Stomach (tissue), 9 donors: ENCODE measurements around the gene ASTN1. TPM values are rescaled to one million over a fixed set of nuclear protein-coding genes. Genes with fewer than 3 reads are reported as not detected.

Experiments
- DNase-seq, 2 donors: peaks; one replicate each; pipeline versions ENCODE4 v3.0.0 to v3.0.0-alpha.2; 2013 to 2019
- H3K27ac ChIP-seq, 5 donors: fragments of 200-600 bp in 4 of 5; sonication (generic) in 4 of 5; one replicate each; pipeline ENCODE4 v1.5.1; 2013 to 2019; ENCODE audit warnings: mild to moderate bottlenecking in 1 of 5, moderate library complexity in 1 of 5
- H3K27me3 ChIP-seq, 3 donors: fragments of 200-600 bp; sonication (generic); one replicate each; pipeline ENCODE4 v1.5.1; 2017 to 2019; ENCODE audit warnings: mixed run types in 1 of 3
- H3K36me3 ChIP-seq, 4 donors: fragments of 200-600 bp; sonication (generic); 1 replicate in 3 of 4; 2 replicates in 1 of 4; pipeline ENCODE4 v1.5.1; 2016 to 2019
- H3K4me1 ChIP-seq, 4 donors: fragments of 200-600 bp; sonication (generic); one replicate each; pipeline ENCODE4 v1.5.1; 2016 to 2019
- H3K4me3 ChIP-seq, 4 donors: fragments of 200-600 bp; sonication (generic) in 3 of 4; one replicate each; pipeline ENCODE4 v1.5.1; 2016 to 2019; ENCODE audit warnings: mild to moderate bottlenecking in 1 of 4
- H3K9me3 ChIP-seq, 4 donors: fragments of 200-600 bp; sonication (generic); one replicate each; pipeline ENCODE4 v1.5.1; 2016 to 2019
- CTCF ChIP-seq, 7 experiments: fragments of 450-650 bp in 4 of 7; fragments of 200-600 bp in 3 of 7; sonication (generic) in 3 of 7; IDR thresholded peaks; one replicate each; pipeline ENCODE4 v1.5.1; 2016 to 2019; ENCODE audit warnings: antibody characterized with exemption in 7 of 7, control low read depth in 2 of 7, mild to moderate bottlenecking in 1 of 7
- EP300 ChIP-seq: sonication (generic); formaldehyde crosslinking; IDR thresholded peaks from one replicate; pipeline ENCODE4 v1.6.1; 2017; ENCODE audit warnings: antibody characterized with exemption
- POLR2A ChIP-seq, 4 donors: fragments of 450-650 bp; IDR thresholded peaks; one replicate each; pipeline ENCODE4 v1.6.1; 2016; ENCODE audit warnings: antibody characterized with exemption in 4 of 4, control low read depth in 2 of 4, mild to moderate bottlenecking in 1 of 4, moderate library complexity in 1 of 4
- POLR2AphosphoS5 ChIP-seq, 3 donors: sonication (generic); formaldehyde crosslinking; IDR thresholded peaks; one replicate each; pipeline ENCODE4 v1.6.1; 2016; ENCODE audit warnings: antibody characterized with exemption in 3 of 3
- WGBS, 5 donors: extraction: QIAGEN DNeasy Blood & Tissue Kit in 3 of 5; methylation state at CpG; one replicate each; pipeline versions ENCODE4 v1.1.5 to v1.1.7; 2013 to 2018; 5-methylcytosine and 5-hydroxymethylcytosine counted together
- intact Hi-C: fragments of 100-400 bp; cut with DNase I; formaldehyde crosslinking; loops from one replicate; pipeline ENCODE4 v1.15.1; 2023; ENCODE audit warnings: low total_unique reads
- polyA plus RNA-seq, 3 donors: library from polyadenylated mRNA; stranded (reverse); fragments of 200-250 nt; gene quantifications; one replicate each; pipeline ENCODE4 v1.2.3, GENCODE V29; 2013
- total RNA-seq, 5 donors: library from RNA; depleted of rRNA; stranded (reverse); fragments of >200 nt; gene quantifications; one replicate each; pipeline versions ENCODE4 v1.1.0 to v1.2.3, GENCODE V29; 2014 to 2016
- donor health status: healthy with polysubstance abuse.
- donor health status: Bipolar disorder and iron deficiency.
- donor health status: healthy.

Gene ASTN1
- total and polyA plus RNA-seq, 8 donors = 0.13 to 2.4 (median 0.51) TPM; not detected in 4

- no peaks in the 10 kb centered on the region for H3K9me3 ChIP-seq
- intact Hi-C loops = no loop called here
- TF ChIP-seq POLR2A (IDR thresholded peaks at IDR 0.05) = no peak
- no peak for TF ChIP-seq CTCF (IDR thresholded peaks at IDR 0.05)
- TF ChIP-seq POLR2AphosphoS5 (IDR thresholded peaks at IDR 0.05) = no peak
- TF ChIP-seq EP300 = no peak
- no peaks in the 10 kb centered on the region for H3K27me3 ChIP-seq
- DNase-seq = no peak
- no peak overlapping the region for H3K4me3 ChIP-seq
- no peaks in the 10 kb centered on the region for H3K4me1 ChIP-seq
- H3K36me3 ChIP-seq = no peaks in the 10 kb centered on the region
- no peak overlapping the region for H3K27ac ChIP-seq
- 73 to 82% (median 76%) methylated on average over 1 of the region's 1 CpG for WGBS, 5 donors
Measured at GRCh38 chr1:176923283-176923682, 241.2 kb downstream of the ASTN1 start.

- intact Hi-C loops = no loop called here
- H3K4me1 ChIP-seq = no peaks in the 10 kb centered on the region
- 76 to 82% (median 79%) methylated on average over 8 of the region's 8 CpGs for WGBS, 5 donors
- no peak overlapping the region for H3K27ac ChIP-seq
- no peaks in the 10 kb centered on the region for H3K36me3 ChIP-seq
- DNase-seq = no peak
- H3K27me3 ChIP-seq = no peaks in the 10 kb centered on the region
- no peak for TF ChIP-seq EP300
- no peak for TF ChIP-seq POLR2A (IDR thresholded peaks at IDR 0.05)
- no peak for TF ChIP-seq CTCF (IDR thresholded peaks at IDR 0.05)
- no peak for TF ChIP-seq POLR2AphosphoS5 (IDR thresholded peaks at IDR 0.05)
- no peak overlapping the region for H3K4me3 ChIP-seq
- H3K9me3 ChIP-seq = no peaks in the 10 kb centered on the region
Measured at GRCh38 chr1:176919386-176920378, 244.8 kb downstream of the ASTN1 start.

GRCh38 chr1:176905648-176906047, 258.9 kb downstream of the ASTN1 start:
- DNase-seq = no peak
- Histone ChIP-seq H3K36me3 (no peaks in the 10 kb centered on the region), H3K27me3 (peaks cover 0 to 29% (median 3%) of the 10 kb centered on the region in 3 donors), H3K27ac (no peak overlapping the region), H3K4me3 (no peak overlapping the region), H3K9me3 (no peaks in the 10 kb centered on the region), H3K4me1 (peaks cover 0 to 9% (median 3%) of the 10 kb centered on the region in 4 donors)
- WGBS, 5 donors = 85 to 90% (median 87%) methylated on average over 7 of the region's 7 CpGs
- no peak for TF ChIP-seq EP300
- TF ChIP-seq CTCF (IDR thresholded peaks at IDR 0.05) = no peak
- no peak for TF ChIP-seq POLR2AphosphoS5 (IDR thresholded peaks at IDR 0.05)
- TF ChIP-seq POLR2A (IDR thresholded peaks at IDR 0.05) = no peak
- intact Hi-C loops = no loop called here

- WGBS, 5 donors = 19 to 34% (median 26%) methylated on average over 16 to 19 of the region's 19 CpGs
- intact Hi-C loops = no loop called here
- no peak for TF ChIP-seq POLR2A (IDR thresholded peaks at IDR 0.05)
- TF ChIP-seq CTCF (IDR thresholded peaks at IDR 0.05) = no peak
- TF ChIP-seq EP300 = no peak
- no peak for TF ChIP-seq POLR2AphosphoS5 (IDR thresholded peaks at IDR 0.05)
- peak in 1 of 2 donors; percentile 37 for DNase-seq
- Histone ChIP-seq H3K27me3 (peaks cover 0 to 30% (median 3%) of the 10 kb centered on the region in 3 donors), H3K4me1 (peaks cover 0 to 9% (median 3%) of the 10 kb centered on the region in 4 donors), H3K27ac (no peak overlapping the region), H3K9me3 (no peaks in the 10 kb centered on the region), H3K36me3 (no peaks in the 10 kb centered on the region), H3K4me3 (no peak overlapping the region)
Measured at GRCh38 chr1:176904057-176904751, 260.3 kb downstream of the ASTN1 start.
